GM12878 (cell line): Measurements from ENCODE around the gene ANKRD13D. TPM values are rescaled to one million over a fixed set of nuclear protein-coding genes. Genes with fewer than 3 reads are reported as not detected.

Source experiments
- ATAC-seq: fragments of 200-7000 bp; cut with Tn5 transposase; 3 replicates; pipeline ENCODE4 v1.9.1; 2020; ENCODE audit warnings: mild to moderate bottlenecking, moderate library complexity
- BruUV-seq: library from RNA; stranded (reverse); fragments of 400-500 nt; replicated peaks from 2 replicates; lab custom pipeline; 2021; lab: Mats Ljungman, UMichigan
- CTCF ChIA-PET: fragments of 300-600 bp; sonication (Branson Sonifier 250); formaldehyde crosslinking; extraction: SDS; loops from one replicate; lab custom pipeline; 2021; ENCODE audit warnings: inconsistent platforms; lab: Yijun Ruan, JAX
- POLR2A ChIA-PET: fragments of 350-600 bp; formaldehyde crosslinking; extraction: SDS; loops from one replicate; lab custom pipeline; 2021; ENCODE audit warnings: inconsistent platforms; lab: Charles Lee
- RAD21 ChIA-PET: fragments of 300-600 bp; sonication (Branson Sonifier 250); formaldehyde crosslinking; loops from one replicate; lab custom pipeline; 2023; ENCODE audit warnings: antibody characterized with exemption; ENCODE audit not compliant: unreplicated experiment; lab: Charles Lee
- SMC1A ChIA-PET: fragments of 300-600 bp; sonication (Branson Sonifier 250); formaldehyde crosslinking; loops from one replicate; lab custom pipeline; 2023; ENCODE audit not compliant: unreplicated experiment, uncharacterized antibody; lab: Charles Lee
- DNase-seq: peaks from one replicate; pipeline ENCODE4 v3.0.0-alpha.2; 2011; ENCODE audit warnings: low read depth, low spot score
- FAIRE-seq: peaks from 3 replicates; lab custom pipeline; 2011; peaks lifted over from hg19 to GRCh38; lab: Jason Lieb, UNC
- H2AFZ ChIP-seq: 2 replicates; pipeline ENCODE4 v1.6.0; 2011; ENCODE audit warnings: low read depth, low read length, control low read depth; ENCODE audit not compliant: control insufficient read depth
- H3K27ac ChIP-seq: 2 replicates; pipeline ENCODE4 v1.5.1; 2011; ENCODE audit warnings: control low read depth; ENCODE audit not compliant: control insufficient read depth, insufficient read depth
- H3K27me3 ChIP-seq, 2 experiments: replicated peaks in 1 of 2; 2 replicates each; pipeline versions ENCODE4 v1.6.0 to v1.6.1; 2011; ENCODE audit warnings: low read length in 1 of 2; ENCODE audit not compliant: control insufficient read depth in 2 of 2, insufficient read depth in 2 of 2
- H3K36me3 ChIP-seq, 2 experiments: 2 replicates each; pipeline ENCODE4 v1.5.1; 2011; ENCODE audit warnings: low read length in 1 of 2; ENCODE audit not compliant: control insufficient read depth in 2 of 2, insufficient read depth in 2 of 2
- H3K4me1 ChIP-seq: 2 replicates; pipeline ENCODE4 v1.6.1; 2011; ENCODE audit warnings: mild to moderate bottlenecking, low read length, moderate library complexity, mixed read lengths; ENCODE audit not compliant: control insufficient read depth, insufficient read depth
- H3K4me2 ChIP-seq: 2 replicates; pipeline ENCODE4 v1.6.0; 2011; ENCODE audit warnings: control low read depth; ENCODE audit not compliant: control insufficient read depth, insufficient read depth
- H3K4me3 ChIP-seq: fragments of 200-600 bp; sonication (generic); 2 replicates; pipeline ENCODE4 v1.5.1; 2016
- H3K79me2 ChIP-seq: 2 replicates; pipeline ENCODE4 v1.6.0; 2011; ENCODE audit warnings: low read length; ENCODE audit not compliant: control insufficient read depth, insufficient read depth
- H3K9ac ChIP-seq: 2 replicates; pipeline ENCODE4 v1.8.0; 2011; ENCODE audit warnings: low read length, control low read depth, mixed read lengths; ENCODE audit not compliant: control insufficient read depth, insufficient read depth
- H3K9me3 ChIP-seq: replicated peaks from 3 replicates; pipeline ENCODE4 v1.5.1; 2011; ENCODE audit warnings: mild to moderate bottlenecking, low read length; ENCODE audit not compliant: control insufficient read depth, insufficient read depth
- H4K20me1 ChIP-seq: 2 replicates; pipeline ENCODE4 v1.6.0; 2011; ENCODE audit not compliant: control insufficient read depth, insufficient read depth
- ATF2 ChIP-seq: IDR thresholded peaks from 2 replicates; pipeline ENCODE4 v1.6.1; 2012; ENCODE audit warnings: low read length, inconsistent platforms
- BMI1 ChIP-seq: fragments of 450-650 bp; IDR thresholded peaks from 2 replicates; pipeline ENCODE4 v1.6.1; 2016; ENCODE audit warnings: mild to moderate bottlenecking, moderate library complexity, borderline replicate concordance
- CBX3 ChIP-seq: fragments of 200-600 bp; sonication (generic); IDR thresholded peaks from 2 replicates; pipeline ENCODE4 v1.6.1; 2016; ENCODE audit warnings: low read depth, borderline replicate concordance
- CHD1 ChIP-seq: IDR thresholded peaks from 2 replicates; pipeline ENCODE4 v1.6.1; 2012; ENCODE audit warnings: low read depth, low read length, improper control_type of control experiment
- FOXM1 ChIP-seq: IDR thresholded peaks from 2 replicates; pipeline ENCODE4 v1.6.1; 2012; ENCODE audit warnings: low read depth, mild to moderate bottlenecking, inconsistent platforms, low read length, moderate library complexity
- KLF5 ChIP-seq: fragments of 450-650 bp; IDR thresholded peaks from 2 replicates; pipeline ENCODE4 v1.6.1; 2014; ENCODE audit warnings: mild to moderate bottlenecking; ENCODE audit not compliant: partially characterized antibody
- LARP7 ChIP-seq: fragments of 450-650 bp; IDR thresholded peaks from 2 replicates; pipeline ENCODE4 v1.6.1; 2017; ENCODE audit warnings: mild to moderate bottlenecking
- MTA3 ChIP-seq: IDR thresholded peaks from 2 replicates; pipeline ENCODE4 v1.6.1; 2012; ENCODE audit warnings: low read length, inconsistent platforms, borderline replicate concordance
- RUNX3 ChIP-seq: IDR thresholded peaks from 2 replicates; pipeline ENCODE4 v1.6.1; 2012; ENCODE audit warnings: low read length, inconsistent platforms
- SIN3A ChIP-seq: IDR thresholded peaks from 2 replicates; pipeline ENCODE4 v1.6.1; 2012; ENCODE audit warnings: low read depth, low read length, improper control_type of control experiment
- TAF1 ChIP-seq: IDR thresholded peaks from 2 replicates; pipeline ENCODE4 v1.6.1; 2011; ENCODE audit warnings: mild to moderate bottlenecking, low read depth, low read length, borderline replicate concordance
- TCF3 ChIP-seq: IDR thresholded peaks from 2 replicates; pipeline ENCODE4 v1.6.1; 2012; ENCODE audit warnings: low read depth, mild to moderate bottlenecking, low read length, borderline replicate concordance; ENCODE audit not compliant: insufficient read depth
- TCF7 ChIP-seq: IDR thresholded peaks from 2 replicates; pipeline ENCODE4 v1.6.1; 2014; ENCODE audit warnings: antibody characterized with exemption, borderline replicate concordance
- ZNF274 ChIP-seq: IDR thresholded peaks from one replicate; pipeline ENCODE4 v1.8.0; 2011; ENCODE audit not compliant: insufficient read length, insufficient read depth
- ZZZ3 ChIP-seq: IDR thresholded peaks from 2 replicates; pipeline ENCODE4 v1.6.1; 2011; ENCODE audit warnings: low read depth; ENCODE audit not compliant: control insufficient read depth, insufficient read length
- WGBS: methylation state at CpG from one replicate; pipeline ENCODE4 v1.1.6; 2016; ENCODE audit warnings: low lambda C conversion rate; ENCODE audit not compliant: insufficient replicate concordance, insufficient coverage; ENCODE audit errors: missing lambda C conversion rate; 5-methylcytosine and 5-hydroxymethylcytosine counted together
- in situ Hi-C: fragments of 300-500 bp; cut with MboI; formaldehyde crosslinking; loops from 9 replicates; pipeline ENCODE4 v1.14.3; 2018; ENCODE audit warnings: mixed read lengths
- intact Hi-C: fragments of 100-400 bp; cut with micrococcal nuclease; formaldehyde crosslinking; loops from one replicate; pipeline ENCODE4 v1.14.2; 2022; ENCODE audit not compliant: unreplicated experiment
- polyA plus RNA-seq, 11 experiments: library from polyadenylated mRNA; depleted of rRNA in 4 of 11; unstranded in 6 of 11; stranded (reverse) in 5 of 11; fragments of >200 nt; fragmentation: Nextera tagmentation in 4 of 11; fragmentation: Illumina TruSeq in 1 of 11; extraction: Ambion mirVana in 4 of 11; extraction: Trizol in 1 of 11; gene quantifications; 1 replicate in 1 of 11; 2 replicates in 10 of 11; pipeline versions ENCODE4 v1.2.1 to v1.2.3, GENCODE V29; 2011 to 2016; ENCODE audit warnings: inconsistent platforms in 2 of 11, missing spikeins in 2 of 11, low read depth in 1 of 11
- total RNA-seq, 4 experiments: library from RNA; depleted of rRNA in 3 of 4; stranded (reverse); fragments of >200 nt in 3 of 4; fragmentation: Illumina TruSeq in 1 of 4; extraction: Trizol in 1 of 4; gene quantifications; 2 replicates each; pipeline versions ENCODE4 v1.2.1 to v1.2.3, GENCODE V29; 2013 to 2021

ANKRD13D gene
- total and polyA plus RNA-seq, 10 of the 15 experiments (the other 5 are each of a cell fraction or from before 2014, with no cell fraction given) = 2.0 to 56.2 (median 21.4) TPM

- intact Hi-C loops (loop anchor here (1.0 to 10.0 kb wide), 4 partner anchors 8 to 216 kb away; partner anchors contain the start of gene AIP), in situ Hi-C loops (no loop called here)
- Histone ChIP-seq H2AFZ (no peak overlapping the region), H3K27ac (peak overlapping the region; percentile 98), H3K9me3 (no peaks in the 10 kb centered on the region), H3K4me1 (peaks cover 58% of the 10 kb centered on the region), H3K36me3 (peaks cover 5 to 6% of the 10 kb centered on the region in 2 experiments; a peak in 3 of 4 replicates), H4K20me1 (no peaks in the 10 kb centered on the region), H3K79me2 (peaks cover 78% of the 10 kb centered on the region), H3K9ac (peak overlapping the region; percentile 77), H3K4me2 (peak overlapping the region; percentile 100), H3K27me3 (no peaks in the 10 kb centered on the region), H3K4me3 (peak overlapping the region; percentile 81)
- POLR2A ChIA-PET = interaction anchor here (1.3 to 4.8 kb wide), 6 partner anchors 8 to 133 kb away, joined by 3 to 46 read pairs (median 20); partner anchors contain the start of genes ANKRD13D, POLD4 and PPP1CA
- CTCF ChIA-PET = interaction anchor here (1.0 to 4.9 kb wide), 6 partner anchors 8 to 88 kb away, joined by 5 to 31 read pairs (median 14); partner anchors contain the start of genes ANKRD13D and POLD4
- TF ChIP-seq MTA3 (no peak), TCF3 (no peak), TCF7 (no peak), FOXM1 (no peak), BMI1 (no peak), CBX3 (no peak), RUNX3 (no peak), CHD1 (no peak), ZZZ3 (no peak), SIN3A (no peak), ATF2 (no peak), TAF1 (no peak), LARP7 (no peak), ZNF274 (no peak), KLF5 (no peak)
- BruUV-seq = no TSS peak
- no peak for DNase-seq
- SMC1A ChIA-PET = interaction anchor here (0.6 to 6.1 kb wide), 4 partner anchors 19 to 105 kb away, joined by 3 to 35 read pairs (median 4); partner anchors contain the start of gene ANKRD13D
- WGBS = 2% methylated on average over 13 of the region's 13 CpGs
- ATAC-seq = no peak
- RAD21 ChIA-PET = interaction anchor here (0.6 to 6.6 kb wide), 3 partner anchors 9 to 263 kb away, joined by 3 to 33 read pairs (median 6); no protein-coding TSS in a partner anchor
- no peak for FAIRE-seq
Observed at GRCh38 chr11:67268962-67269268, 20.2 kb upstream of the ANKRD13D start.
